ENCODE data around the gene POU2F1.
A peak's percentile ranks its signal among the peaks of the same experiment; 100 is the strongest.

Gene POU2F1

GRCh38 chr1:167471568-167471967 is 250.9 kb downstream of the POU2F1 start:
- H3K27ac Mint-ChIP-seq (ENCODE audit: low read depth) = peak overlapping the region; percentile 82
- no peak overlapping the region for H3K4me3 Mint-ChIP-seq
- no peaks in the 10 kb centered on the region for H3K9me3 Mint-ChIP-seq
- ATAC-seq (replicated peaks; ENCODE audit: extremely low read depth, poor library complexity, severe bottlenecking) (no peak), DNase-seq (ENCODE audit: low spot score in 2 of 2) (no peak)
- no peaks in the 10 kb centered on the region for H3K27me3 Mint-ChIP-seq
- peaks cover 22% of the 10 kb centered on the region for H3K36me3 Mint-ChIP-seq (ENCODE audit: insufficient read depth)
- peaks cover 62% of the 10 kb centered on the region for H3K4me1 Mint-ChIP-seq

DNA sequence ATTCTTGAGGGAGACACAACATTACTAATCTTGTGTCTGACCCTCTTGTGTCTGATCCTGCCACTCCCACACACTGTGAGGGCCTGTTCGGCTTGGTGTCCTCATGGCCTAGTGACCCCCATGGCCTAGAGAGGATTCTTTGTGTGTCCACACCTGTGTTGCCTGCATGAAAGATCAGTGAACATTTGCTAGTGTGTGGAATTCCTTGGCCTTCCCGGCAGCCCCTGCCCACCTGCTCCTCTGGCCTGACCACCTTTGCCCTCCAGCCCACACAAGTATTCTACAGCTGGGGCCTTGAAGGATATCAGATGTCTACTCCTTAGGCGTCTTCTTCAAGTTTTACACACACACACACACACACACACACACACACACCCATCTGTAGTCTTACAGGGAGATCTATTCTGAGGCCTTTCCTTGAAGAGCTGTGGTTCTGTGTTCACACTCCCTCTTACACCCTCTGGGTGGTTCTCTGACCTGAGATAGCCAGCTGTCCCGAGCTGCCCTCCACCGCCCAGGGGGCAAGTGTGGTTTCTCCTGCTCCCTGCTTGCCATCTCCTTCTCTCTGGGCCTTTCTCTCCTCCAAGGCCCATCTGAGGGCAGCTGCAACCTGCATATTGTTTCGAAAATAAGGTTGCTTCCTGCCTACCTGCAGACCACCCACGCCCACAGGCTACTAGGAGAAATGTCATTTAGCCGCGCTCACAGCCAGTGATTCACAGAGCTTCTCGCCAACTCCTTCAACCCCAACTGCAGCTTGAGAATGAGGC is 252.3 kb downstream of the POU2F1 start:
- Mint-ChIP-seq H3K4me1 (peaks cover 75% of the 10 kb centered on the region), H3K36me3 (ENCODE audit: insufficient read depth) (peaks cover 34% of the 10 kb centered on the region)

GRCh38 chr1:167473761-167474160 is 253.1 kb downstream of the POU2F1 start:
- H3K4me1 Mint-ChIP-seq = peaks cover 75% of the 10 kb centered on the region
- peak overlapping the region; percentile 67 for H3K4me3 Mint-ChIP-seq
- peak overlapping the region; percentile 85 for H3K27ac Mint-ChIP-seq (ENCODE audit: low read depth)
- H3K36me3 Mint-ChIP-seq (ENCODE audit: insufficient read depth) = peaks cover 35% of the 10 kb centered on the region
- DNase-seq (ENCODE audit: low spot score in 2 of 2) (no peak), ATAC-seq (replicated peaks; ENCODE audit: extremely low read depth, poor library complexity, severe bottlenecking) (peak; percentile 72)
- no peaks in the 10 kb centered on the region for H3K27me3 Mint-ChIP-seq
- H3K9me3 Mint-ChIP-seq = no peaks in the 10 kb centered on the region

More for the DNA sequence above, 252.3 kb downstream of the POU2F1 start:
- ATAC-seq (replicated peaks; ENCODE audit: extremely low read depth, poor library complexity, severe bottlenecking) (no peak), DNase-seq (ENCODE audit: low spot score in 2 of 2) (no peak)
- peak overlapping the region; percentile 85 for H3K27ac Mint-ChIP-seq (ENCODE audit: low read depth)
- no peaks in the 10 kb centered on the region for H3K27me3 Mint-ChIP-seq
- no peaks in the 10 kb centered on the region for H3K9me3 Mint-ChIP-seq
- H3K4me3 Mint-ChIP-seq = peak overlapping the region; percentile 67

GRCh38 chr1:167474191-167474641 is 253.5 kb downstream of the POU2F1 start:
- Mint-ChIP-seq H3K36me3 (ENCODE audit: insufficient read depth) (peaks cover 35% of the 10 kb centered on the region), H3K4me1 (peaks cover 77% of the 10 kb centered on the region), H3K27ac (ENCODE audit: low read depth) (peak overlapping the region; percentile 85), H3K27me3 (no peaks in the 10 kb centered on the region), H3K9me3 (no peaks in the 10 kb centered on the region), H3K4me3 (peak overlapping the region; percentile 67)
- DNase-seq (ENCODE audit: low spot score in 2 of 2) (no peak), ATAC-seq (replicated peaks; ENCODE audit: extremely low read depth, poor library complexity, severe bottlenecking) (peak; percentile 81)

DNA sequence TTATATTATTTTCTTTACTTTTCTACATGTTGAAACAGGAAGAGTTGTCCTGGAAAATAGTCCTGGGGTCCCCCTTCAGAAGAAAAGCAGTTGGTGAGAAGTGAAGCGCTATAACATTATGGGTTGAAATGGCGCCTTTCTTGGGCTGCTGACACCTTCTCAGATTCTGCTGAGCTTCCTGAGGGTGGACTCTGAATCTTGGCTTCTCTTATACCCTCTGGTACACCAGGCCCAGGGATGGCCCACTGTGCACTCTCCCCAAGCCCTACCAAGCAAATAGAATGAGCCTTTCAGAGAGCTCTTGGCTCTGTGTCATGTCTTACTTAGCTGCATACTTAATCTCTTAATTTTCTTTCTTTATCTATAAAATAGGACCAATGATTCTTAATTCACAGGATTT is 255.4 kb downstream of the POU2F1 start:
- no peaks in the 10 kb centered on the region for H3K9me3 Mint-ChIP-seq
- no peak overlapping the region for H3K27ac Mint-ChIP-seq (ENCODE audit: low read depth)
- DNase-seq (ENCODE audit: low spot score in 2 of 2) (no peak), ATAC-seq (replicated peaks; ENCODE audit: extremely low read depth, poor library complexity, severe bottlenecking) (no peak)
- no peaks in the 10 kb centered on the region for H3K27me3 Mint-ChIP-seq
- peaks cover 42% of the 10 kb centered on the region for H3K36me3 Mint-ChIP-seq (ENCODE audit: insufficient read depth)
- no peak overlapping the region for H3K4me3 Mint-ChIP-seq
- peaks cover 90% of the 10 kb centered on the region for H3K4me1 Mint-ChIP-seq
